H1 (cell line): Measurements from ENCODE around the gene KCNMB2.

ENCODE experiments used
- CHD2 ChIP-seq: IDR thresholded peaks from 2 replicates; pipeline ENCODE4 v1.6.1; 2012; ENCODE audit warnings: low read length, improper control_type of control experiment
- CTCF ChIP-seq, 3 experiments: IDR thresholded peaks; 1 replicate in 2 of 3; 2 replicates in 1 of 3; pipeline versions ENCODE4 v1.5.1 to v1.6.1; 2011; ENCODE audit warnings: low read length in 3 of 3, mild to moderate bottlenecking in 3 of 3, inconsistent platforms in 2 of 3, low read depth in 1 of 3, moderate library complexity in 1 of 3; ENCODE audit not compliant: insufficient read depth in 1 of 3; ENCODE audit errors: control extremely low read depth in 1 of 3
- EP300 ChIP-seq, 2 experiments: IDR thresholded peaks; 1 replicate in 1 of 2; 2 replicates in 1 of 2; pipeline ENCODE4 v1.6.1; 2011 to 2012; ENCODE audit warnings: low read depth in 2 of 2, low read length in 2 of 2, mild to moderate bottlenecking in 2 of 2, borderline replicate concordance in 1 of 2, inconsistent platforms in 1 of 2, moderate library complexity in 1 of 2
- EZH2 ChIP-seq: fragments of 200-600 bp; sonication (generic); IDR thresholded peaks from 2 replicates; pipeline ENCODE4 v1.7.1; 2012; ENCODE audit warnings: low read depth, mild to moderate bottlenecking, moderate library complexity, low read length, inconsistent platforms; ENCODE audit not compliant: severe bottlenecking
- FOSL1 ChIP-seq: IDR thresholded peaks from 2 replicates; pipeline ENCODE4 v1.6.1; 2011; ENCODE audit warnings: mild to moderate bottlenecking, low read depth, low read length, moderate library complexity; ENCODE audit not compliant: insufficient read depth
- HDAC2 ChIP-seq, 2 experiments: fragments of 300-600 bp in 1 of 2; sonication (generic) in 1 of 2; IDR thresholded peaks; 2 replicates each; pipeline ENCODE4 v1.6.1; 2011 to 2012; ENCODE audit warnings: low read depth in 2 of 2, low read length in 2 of 2, mild to moderate bottlenecking in 2 of 2, moderate library complexity in 2 of 2, borderline replicate concordance in 1 of 2, inconsistent platforms in 1 of 2
- PHF8 ChIP-seq: fragments of 200-600 bp; sonication (generic); conservative IDR thresholded peaks from 2 replicates; pipeline ENCODE4 v1.7.1; 2012; ENCODE audit warnings: low read depth, mild to moderate bottlenecking, inconsistent platforms, low read length, moderate library complexity
- POLR2A ChIP-seq, 2 experiments: IDR thresholded peaks; 1 replicate in 1 of 2; 2 replicates in 1 of 2; pipeline ENCODE4 v1.6.1; 2011; ENCODE audit warnings: low read depth in 2 of 2, low read length in 2 of 2, mild to moderate bottlenecking in 2 of 2; ENCODE audit errors: control extremely low read depth in 1 of 2
- POLR2AphosphoS5 ChIP-seq: IDR thresholded peaks from 2 replicates; pipeline ENCODE4 v1.6.1; 2011; ENCODE audit warnings: low read depth, low read length
- RFX5 ChIP-seq: IDR thresholded peaks from 2 replicates; pipeline ENCODE4 v1.6.1; 2011; ENCODE audit warnings: low read depth, low read length, improper control_type of control experiment, borderline replicate concordance
- TAF1 ChIP-seq: IDR thresholded peaks from 2 replicates; pipeline ENCODE4 v1.6.1; 2011; ENCODE audit warnings: mild to moderate bottlenecking, low read depth, low read length
- TBP ChIP-seq: IDR thresholded peaks from 2 replicates; pipeline ENCODE4 v1.6.1; 2011; ENCODE audit warnings: low read depth, low read length, improper control_type of control experiment
- USF2 ChIP-seq: IDR thresholded peaks from 2 replicates; pipeline ENCODE4 v1.6.1; 2011; ENCODE audit warnings: low read length, improper control_type of control experiment

DNA sequence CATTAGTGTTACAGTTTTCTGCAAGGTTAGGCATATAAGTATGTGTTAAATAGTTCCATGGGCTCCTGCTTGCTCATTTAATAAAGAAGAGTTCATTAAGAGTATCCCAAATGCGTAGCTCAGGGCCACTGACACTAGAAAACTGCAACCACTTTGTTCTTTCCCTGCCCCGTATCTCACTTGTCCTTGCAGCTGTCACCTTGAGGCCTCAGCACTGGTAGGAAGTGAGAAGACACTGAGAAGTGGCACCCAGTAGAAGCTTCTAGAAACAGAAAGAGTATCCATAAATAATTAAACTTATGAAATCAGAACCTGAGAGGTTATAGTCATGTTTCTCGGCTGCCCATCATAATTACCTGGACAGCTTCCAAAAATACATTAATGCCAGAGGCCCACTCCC is 266.0 kb downstream of the KCNMB2 start:
- TF ChIP-seq TAF1, result no peak
- no peak for TF ChIP-seq POLR2A (IDR thresholded peaks at IDR 0.05; ENCODE audit: control extremely low read depth in 1 of 2, low read depth in 2 of 2, low read length in 2 of 2)
- TF ChIP-seq TBP, result no peak
- no peak for TF ChIP-seq CTCF (IDR thresholded peaks at IDR 0.05; ENCODE audit: control extremely low read depth in 1 of 3, insufficient read depth in 1 of 3, low read depth in 1 of 3, low read length in 3 of 3)
- TF ChIP-seq HDAC2 (IDR thresholded peaks at IDR 0.05; ENCODE audit: borderline replicate concordance in 1 of 2, low read depth in 2 of 2, low read length in 2 of 2), result no peak
- no peak for TF ChIP-seq FOSL1
- TF ChIP-seq CHD2, result no peak
- TF ChIP-seq EZH2, result no peak
- no peak for TF ChIP-seq RFX5
- no peak for TF ChIP-seq USF2
- TF ChIP-seq PHF8, result no peak
- TF ChIP-seq POLR2AphosphoS5, result no peak
- TF ChIP-seq EP300 (IDR thresholded peaks at IDR 0.05; ENCODE audit: borderline replicate concordance in 1 of 2, low read depth in 2 of 2, low read length in 2 of 2), result no peak
